Peyer's patch (tissue), 4 donors: Measurements from ENCODE around the gene EVI2B.

Source experiments
- CTCF ChIP-seq, 6 experiments: fragments of 450-650 bp in 4 of 6; fragments of 200-600 bp in 2 of 6; sonication (generic) in 1 of 6; IDR thresholded peaks; one replicate each; pipeline ENCODE4 v1.5.1; 2017 to 2019; ENCODE audit warnings: antibody characterized with exemption in 6 of 6, mild to moderate bottlenecking in 3 of 6, moderate library complexity in 1 of 6
- POLR2A ChIP-seq, 2 donors: fragments of 450-650 bp; IDR thresholded peaks; one replicate each; pipeline ENCODE4 v1.5.1; 2017; ENCODE audit warnings: antibody characterized with exemption in 2 of 2, mild to moderate bottlenecking in 2 of 2, moderate library complexity in 2 of 2

- TF ChIP-seq CTCF (IDR thresholded peaks at IDR 0.05) (no peak), POLR2A (IDR thresholded peaks at IDR 0.05) (no peak)
Observed at GRCh38 chr17:31328160-31328535, 14.3 kb upstream of the EVI2B start.
